ENCODE data around the gene STK33.

STK33 gene

DNA sequence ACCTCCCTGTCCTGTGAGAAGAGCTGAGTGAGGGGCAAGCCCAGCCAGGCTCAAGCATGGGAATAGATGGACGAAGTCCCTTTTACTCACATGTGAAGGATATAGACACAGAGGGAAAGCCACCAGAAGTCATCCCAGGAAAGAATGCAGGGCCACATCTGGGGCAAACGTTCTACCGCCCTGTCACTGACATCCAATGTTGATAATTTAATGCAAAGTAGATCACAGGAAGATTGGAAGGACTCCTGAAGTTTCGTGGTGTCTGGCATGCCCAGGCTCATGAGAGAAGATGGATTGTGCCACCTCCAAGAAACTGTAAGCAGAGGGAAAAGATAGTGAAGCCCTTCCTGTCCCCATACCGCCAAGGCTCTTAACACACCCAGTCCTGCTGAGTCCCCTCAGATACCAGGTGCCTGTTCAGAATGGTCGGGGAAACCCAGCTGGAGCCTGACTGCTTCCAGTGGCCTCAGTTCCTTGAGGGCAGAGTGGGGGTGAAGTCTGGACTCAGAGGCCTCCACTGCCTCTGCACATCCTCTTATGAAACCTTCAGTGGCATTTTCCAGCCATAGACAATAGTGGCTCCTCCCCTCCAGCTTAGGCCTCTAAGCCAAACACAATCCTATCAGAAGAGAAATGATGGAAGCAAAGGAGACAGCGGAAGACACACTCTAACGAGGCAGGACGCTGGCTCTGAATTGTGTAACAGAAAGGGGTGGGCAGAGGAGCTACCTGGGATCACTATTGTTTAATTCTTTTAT lies 7.5 kb upstream of the STK33 start:
- DNase-seq: no peak

GRCh38 chr11:8598506-8598905 lies 4.5 kb upstream of the STK33 start:
- DNase-seq: no peak

- no peak for DNase-seq
Observed at GRCh38 chr11:8597182-8597581, 3.2 kb upstream of the STK33 start.

GRCh38 chr11:8596504-8597046 lies 2.5 kb upstream of the STK33 start:
- no peak for DNase-seq

GRCh38 chr11:8593455-8593854 lies 573 bp downstream of the STK33 start:
- DNase-seq: no peak

GRCh38 chr11:8587915-8588314 lies 6.1 kb downstream of the STK33 start:
- DNase-seq: no peak

- no peak for DNase-seq
Observed at GRCh38 chr11:8586805-8587204, 7.2 kb downstream of the STK33 start.

DNA sequence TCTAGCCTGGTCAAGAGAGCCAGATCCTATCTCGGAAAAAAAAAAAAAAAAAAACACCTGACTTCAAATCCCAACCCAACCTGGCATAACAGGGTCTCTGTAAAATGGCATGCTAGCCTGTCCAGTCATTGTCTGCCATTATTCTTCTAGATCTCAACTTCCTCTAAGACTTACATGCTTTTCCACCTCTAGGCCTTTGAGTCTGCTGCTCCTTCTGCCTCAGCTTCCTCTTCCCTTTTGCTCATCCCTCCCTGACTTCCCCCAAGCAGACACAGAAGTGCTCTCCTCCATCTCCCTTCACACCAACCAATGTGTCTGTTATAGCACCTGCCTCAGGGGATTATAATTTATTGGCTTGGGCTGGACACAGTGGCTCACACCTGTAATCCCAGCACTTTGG lies 7.8 kb downstream of the STK33 start:
- no peak for DNase-seq

- DNase-seq: no peak
Observed at GRCh38 chr11:8584511-8584910, 9.5 kb downstream of the STK33 start.

- DNase-seq: no peak
Observed at GRCh38 chr11:8584082-8584481, 9.9 kb downstream of the STK33 start.

DNA sequence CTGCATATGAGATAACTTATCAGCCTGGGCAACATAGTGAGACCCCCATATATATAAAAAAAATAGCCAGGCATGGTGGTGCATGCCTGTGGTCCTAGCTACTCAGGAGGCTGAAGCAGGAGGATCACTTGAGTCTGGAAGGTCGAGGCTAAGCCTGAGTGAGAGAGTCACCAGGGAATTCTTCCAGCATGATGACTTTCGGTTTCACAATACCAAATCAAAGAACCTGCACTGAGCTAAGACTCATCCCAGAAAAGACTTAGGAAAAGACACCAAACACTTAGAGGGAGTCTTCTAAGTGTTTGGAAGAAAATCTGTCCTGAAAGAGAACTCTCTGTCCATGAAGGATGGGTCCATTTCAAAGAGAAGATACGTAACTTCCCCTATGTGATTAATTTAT lies 12.7 kb downstream of the STK33 start:
- no peak for DNase-seq

- no peak for DNase-seq
Observed at GRCh38 chr11:8577791-8578581, 16.0 kb downstream of the STK33 start.

DNA sequence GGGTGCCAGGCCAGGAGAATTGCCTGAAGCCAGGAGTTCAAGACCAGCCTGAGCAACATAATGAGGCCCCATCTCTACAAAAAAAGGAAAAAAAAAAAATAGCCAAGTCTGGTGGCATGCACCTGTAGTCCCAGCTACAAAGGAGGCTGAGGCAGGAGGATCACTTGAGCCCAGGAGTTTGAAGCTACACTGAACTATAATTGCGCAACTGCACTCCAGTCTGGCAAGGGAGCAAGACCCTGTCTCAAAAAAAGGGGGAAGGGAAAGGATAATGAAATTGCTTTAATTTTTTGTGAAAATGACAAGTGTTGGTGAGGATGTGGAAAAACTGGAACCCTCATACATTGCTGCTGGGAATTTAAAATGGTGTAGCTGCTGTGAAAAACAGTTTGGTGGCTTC lies 19.2 kb downstream of the STK33 start:
- no peak for DNase-seq

- no peak for DNase-seq
Observed at GRCh38 chr11:8573777-8574176, 20.3 kb downstream of the STK33 start.

- DNase-seq: no peak
Observed at GRCh38 chr11:8567602-8568198, 26.3 kb downstream of the STK33 start.

- DNase-seq: no peak
Observed at GRCh38 chr11:8566613-8567210, 27.3 kb downstream of the STK33 start.

GRCh38 chr11:8564526-8564925 lies 29.5 kb downstream of the STK33 start:
- no peak for DNase-seq

GRCh38 chr11:8561461-8561860 lies 32.6 kb downstream of the STK33 start:
- no peak for DNase-seq

DNA sequence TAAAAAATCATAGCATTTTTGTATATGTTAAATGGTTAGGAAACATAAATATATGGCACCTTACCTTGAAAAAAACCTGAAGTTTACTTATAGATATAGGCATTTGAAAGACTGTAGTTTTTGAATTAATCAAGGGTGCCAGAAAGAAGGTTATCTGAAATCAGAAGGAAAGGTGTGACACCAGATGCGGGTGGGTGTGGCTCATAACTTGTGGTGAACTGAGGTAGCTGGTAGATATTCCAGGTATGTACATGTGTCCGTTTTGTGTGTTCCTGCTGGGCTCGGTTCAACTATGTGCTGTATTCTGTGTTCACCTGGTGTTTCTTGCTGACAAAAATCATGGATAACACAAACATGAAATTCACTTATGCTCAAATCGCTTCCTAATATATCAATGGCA lies 35.6 kb downstream of the STK33 start:
- no peak for DNase-seq

DNA sequence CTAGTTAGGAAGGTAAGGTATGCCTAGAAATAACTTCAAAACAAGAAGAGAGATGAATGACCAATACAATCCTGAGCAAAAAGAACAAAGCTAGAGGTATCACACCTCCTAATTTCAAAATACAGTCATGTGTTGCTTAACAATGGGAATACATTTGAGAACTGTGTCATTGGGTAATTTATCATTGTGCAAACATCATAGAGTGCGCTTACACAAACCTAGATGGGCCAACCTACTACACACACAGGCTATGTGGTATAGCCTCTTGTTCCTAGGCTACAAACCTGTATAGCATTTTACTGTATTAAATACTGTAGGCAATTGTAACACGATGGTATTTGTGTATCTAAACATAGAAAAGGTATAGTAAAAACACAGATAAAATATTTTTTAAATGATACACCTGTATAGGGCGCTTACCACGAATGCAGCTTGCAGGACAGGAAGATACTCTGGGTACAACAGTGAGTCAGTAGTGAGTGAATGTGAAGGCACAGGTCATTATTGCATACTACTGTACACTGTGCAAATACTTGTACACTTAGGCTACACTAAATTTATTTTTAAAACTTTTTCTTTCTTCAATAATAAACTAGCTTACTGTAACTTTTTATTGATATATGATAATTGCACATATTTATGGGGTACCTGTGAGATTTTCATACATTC lies 48.2 kb downstream of the STK33 start:
- no peak for DNase-seq

GRCh38 chr11:8544807-8545206 lies 49.2 kb downstream of the STK33 start:
- no peak for DNase-seq

DNA sequence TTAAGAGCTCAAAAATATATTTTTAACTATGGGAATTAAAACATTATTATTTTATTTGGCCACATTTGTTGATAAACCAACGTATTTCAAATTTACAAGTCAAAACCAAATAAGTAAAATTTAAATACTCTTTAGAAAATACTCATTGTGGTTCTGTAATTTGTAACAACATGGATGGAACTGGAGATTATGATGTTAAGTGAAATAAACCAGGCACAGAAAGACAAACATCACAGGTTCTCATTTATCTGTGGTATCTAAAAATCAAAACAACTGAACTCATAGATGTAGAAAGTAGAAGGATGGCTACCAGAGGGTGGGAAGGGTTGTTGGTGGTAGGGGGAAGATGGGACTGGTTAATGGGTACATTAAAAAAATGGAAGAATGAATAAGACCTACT lies 50.8 kb downstream of the STK33 start:
- DNase-seq: no peak

- DNase-seq: no peak
Observed at GRCh38 chr11:8541448-8541847, 52.6 kb downstream of the STK33 start.
